ENCODE results near the gene GPR137B.

The GPR137B gene

DNA sequence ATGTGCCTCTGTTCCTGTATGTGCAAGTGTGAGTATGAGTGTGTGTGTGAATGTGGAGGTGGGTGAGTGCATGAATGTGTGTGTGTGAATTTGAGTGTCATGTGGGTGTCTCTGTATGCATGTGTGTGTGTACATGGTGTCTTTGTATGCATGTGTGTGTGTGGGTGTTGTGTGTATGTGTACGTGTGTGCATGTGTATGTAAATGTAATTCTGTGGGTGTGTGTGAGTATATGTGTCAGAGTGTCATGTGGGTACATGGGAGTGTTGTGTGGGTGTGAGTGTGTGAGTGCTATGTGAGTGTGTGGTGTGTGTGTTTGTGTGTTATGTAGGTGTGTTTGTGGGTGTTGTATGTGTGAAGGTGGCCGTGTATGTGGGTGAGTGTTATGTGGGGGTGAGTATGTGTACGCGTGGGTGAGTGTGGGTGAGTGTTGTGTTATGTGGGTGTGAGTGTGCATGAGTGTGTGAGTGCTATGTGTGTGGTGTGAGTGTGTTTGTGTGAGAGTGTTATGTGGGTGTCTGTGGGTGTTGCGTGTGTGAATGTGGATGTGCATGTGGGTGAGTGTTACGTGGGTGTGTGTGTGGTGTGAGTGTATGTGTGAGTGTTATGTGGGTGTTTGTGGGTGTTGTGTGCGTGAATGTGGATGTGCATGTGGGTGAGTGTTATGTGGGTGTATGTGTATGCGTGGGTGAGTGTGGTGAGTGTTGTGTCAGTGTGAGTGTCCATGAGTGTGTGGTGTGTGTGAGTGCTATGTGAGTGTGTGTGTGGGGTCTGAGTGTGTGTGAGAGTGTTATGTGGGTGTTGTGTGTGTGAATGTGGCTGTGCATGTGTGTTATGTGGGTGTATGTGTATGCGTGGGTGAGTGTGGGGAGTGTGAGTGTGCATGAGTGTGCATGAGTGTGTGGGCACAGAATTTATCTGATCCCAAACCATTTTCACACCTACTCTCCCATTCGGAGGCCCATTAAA lies 40.8 kb upstream of the GPR137B start:
- Histone ChIP-seq H3K4me3 (no peak overlapping the region), H3K9me3 (replicated peaks in 1 of 11) (peaks cover 6 to 9% (median 8%) of the 10 kb centered on the region in 11 experiments; a peak in 21 of 22 replicates), H3K36me3 (no peaks in the 10 kb centered on the region), H3K4me2 (no peak overlapping the region), H3K27me3 (no peaks in the 10 kb centered on the region), H4K20me1 (no peaks in the 10 kb centered on the region), H3K27ac (no peak overlapping the region), H3K9ac (no peak overlapping the region), H3K4me1 (peaks cover 0 to 12% (median 0%) of the 10 kb centered on the region in 10 experiments; a peak in 5 of 20 replicates)
- TF ChIP-seq Cebpa-rat (IDR thresholded peaks at IDR 0.05), result no peak

- Histone ChIP-seq H3K9ac (no peak overlapping the region), H3K27ac (0 out of 22 replicates have a peak overlapping the region, but pooled peaks of 1 of the 11 experiments have one; percentile 11), H3K9me3 (replicated peaks in 1 of 11) (no peaks in the 10 kb centered on the region), H3K4me3 (no peak overlapping the region), H3K27me3 (no peaks in the 10 kb centered on the region), H4K20me1 (no peaks in the 10 kb centered on the region), H3K4me1 (peaks cover 0 to 5% (median 0%) of the 10 kb centered on the region in 10 experiments; a peak in 6 of 20 replicates), H3K36me3 (no peaks in the 10 kb centered on the region), H3K4me2 (no peak overlapping the region)
- TF ChIP-seq Cebpa-rat (IDR thresholded peaks at IDR 0.05), result no peak
These were observed 39.7 kb upstream of the GPR137B start for GRCh38 chr1:236102611-236103010.

- H3K27ac ChIP-seq, result 0 out of 22 replicates have a peak overlapping the region, but pooled peaks of 1 of the 11 experiments have one; percentile 11
- no peak overlapping the region for H3K4me2 ChIP-seq
- no peak overlapping the region for H3K4me3 ChIP-seq
- no peaks in the 10 kb centered on the region for H3K36me3 ChIP-seq
- no peak overlapping the region for H3K9ac ChIP-seq
- H3K27me3 ChIP-seq, result no peaks in the 10 kb centered on the region
- no peaks in the 10 kb centered on the region for H3K9me3 ChIP-seq (replicated peaks in 1 of 11)
- H3K4me1 ChIP-seq, result peaks cover 0 to 5% (median 0%) of the 10 kb centered on the region in 10 experiments; a peak in 3 of 20 replicates
- H4K20me1 ChIP-seq, result no peaks in the 10 kb centered on the region
- no peak for TF ChIP-seq Cebpa-rat (IDR thresholded peaks at IDR 0.05)
These were observed 39.3 kb upstream of the GPR137B start for GRCh38 chr1:236103059-236103458.

DNA sequence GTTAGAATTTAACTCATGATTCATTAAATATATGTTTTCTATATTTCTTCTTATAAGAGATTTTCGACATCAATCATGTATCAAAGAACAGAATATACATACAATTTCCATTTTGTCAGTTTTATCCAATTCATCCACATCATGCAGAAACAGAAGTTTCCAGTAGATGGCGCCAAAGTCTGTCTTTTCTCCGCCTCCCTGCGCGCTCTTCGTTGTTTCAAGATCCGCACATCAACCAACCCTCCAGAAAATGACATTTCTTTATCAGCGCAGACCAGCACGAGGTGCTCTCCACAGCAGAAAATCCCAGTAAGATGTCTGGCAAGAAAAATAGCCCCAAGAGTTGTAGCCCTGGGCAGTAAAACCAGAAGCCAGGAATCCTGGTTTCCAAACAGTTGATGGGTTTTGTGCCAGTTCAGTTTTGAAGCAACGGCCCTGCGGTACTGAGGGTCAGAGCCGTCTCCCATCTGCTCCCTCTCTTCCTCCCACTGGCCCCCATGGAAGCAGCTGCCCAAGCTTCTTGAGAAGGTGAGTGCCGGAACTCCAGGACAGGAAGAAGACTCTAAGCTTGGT lies 38.6 kb upstream of the GPR137B start:
- Histone ChIP-seq H3K27me3 (no peaks in the 10 kb centered on the region), H3K36me3 (no peaks in the 10 kb centered on the region), H3K9me3 (replicated peaks in 1 of 11) (no peaks in the 10 kb centered on the region), H3K9ac (no peak overlapping the region), H3K4me2 (peak overlapping the region in 1 of 11 experiments; percentile 10; a peak in 1 of 22 replicates), H3K27ac (no peak overlapping the region), H3K4me3 (no peak overlapping the region), H4K20me1 (no peaks in the 10 kb centered on the region), H3K4me1 (peaks cover 0 to 7% (median 0%) of the 10 kb centered on the region in 10 experiments; a peak in 1 of 20 replicates)
- no peak for TF ChIP-seq Cebpa-rat (IDR thresholded peaks at IDR 0.05)

DNA sequence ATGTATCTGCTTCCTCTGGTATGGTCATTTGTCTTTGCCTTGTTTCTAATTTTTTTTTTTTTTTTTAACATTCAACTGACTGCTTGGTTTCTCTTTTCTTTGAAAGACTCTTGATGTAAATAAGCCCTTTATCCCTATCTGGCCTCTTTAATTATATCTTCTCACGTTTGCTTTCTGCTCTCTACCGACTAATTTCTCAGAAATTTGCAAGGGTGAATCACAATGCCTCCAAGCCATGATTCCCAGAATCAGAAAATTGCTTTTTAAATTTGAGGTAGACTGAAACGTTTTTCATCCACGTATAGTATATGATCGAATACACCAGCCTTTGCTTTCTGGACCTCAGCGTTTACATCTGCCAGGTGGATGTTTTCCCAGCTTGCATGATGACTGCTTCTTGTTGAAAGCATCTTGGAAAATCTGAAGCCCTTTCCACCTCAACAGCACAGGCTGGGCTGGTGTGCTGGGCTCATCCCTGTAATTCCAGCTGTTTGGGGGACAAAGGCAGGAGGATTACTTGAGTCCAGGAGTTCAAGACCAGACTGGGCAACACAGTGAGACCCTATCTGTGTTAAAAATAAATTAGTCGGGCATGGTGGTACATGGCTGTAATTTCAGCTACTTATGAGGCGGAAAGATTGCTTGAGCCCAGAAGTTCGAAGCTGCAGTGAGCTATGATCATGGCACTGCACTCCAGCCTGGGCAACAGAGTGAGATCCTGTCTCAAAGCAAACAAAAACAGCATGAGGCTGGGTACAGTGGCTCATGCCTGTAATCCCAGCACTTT lies 35.0 kb upstream of the GPR137B start:
- no peak for TF ChIP-seq Cebpa-rat (IDR thresholded peaks at IDR 0.05)
- Histone ChIP-seq H3K4me2 (no peak overlapping the region), H4K20me1 (no peaks in the 10 kb centered on the region), H3K27me3 (no peaks in the 10 kb centered on the region), H3K4me1 (peaks cover 0 to 12% (median 0%) of the 10 kb centered on the region in 10 experiments; a peak in 4 of 20 replicates), H3K27ac (no peak overlapping the region), H3K4me3 (no peak overlapping the region), H3K9me3 (replicated peaks in 1 of 11) (no peaks in the 10 kb centered on the region), H3K36me3 (no peaks in the 10 kb centered on the region), H3K9ac (no peak overlapping the region)

GRCh38 chr1:236108027-236108648 lies 34.2 kb upstream of the GPR137B start:
- Histone ChIP-seq H3K4me3 (no peak overlapping the region), H3K27ac (no peak overlapping the region), H3K36me3 (no peaks in the 10 kb centered on the region), H3K27me3 (no peaks in the 10 kb centered on the region), H3K9me3 (replicated peaks in 1 of 11) (no peaks in the 10 kb centered on the region), H3K4me1 (peaks cover 0 to 14% (median 0%) of the 10 kb centered on the region in 10 experiments; a peak in 4 of 20 replicates), H4K20me1 (no peaks in the 10 kb centered on the region), H3K9ac (no peak overlapping the region), H3K4me2 (no peak overlapping the region)
- TF ChIP-seq Cebpa-rat (IDR thresholded peaks at IDR 0.05), result peak in 4 of 11 experiments; percentile 23 to 66 (median 47); a peak in 4 of 22 replicates

DNA sequence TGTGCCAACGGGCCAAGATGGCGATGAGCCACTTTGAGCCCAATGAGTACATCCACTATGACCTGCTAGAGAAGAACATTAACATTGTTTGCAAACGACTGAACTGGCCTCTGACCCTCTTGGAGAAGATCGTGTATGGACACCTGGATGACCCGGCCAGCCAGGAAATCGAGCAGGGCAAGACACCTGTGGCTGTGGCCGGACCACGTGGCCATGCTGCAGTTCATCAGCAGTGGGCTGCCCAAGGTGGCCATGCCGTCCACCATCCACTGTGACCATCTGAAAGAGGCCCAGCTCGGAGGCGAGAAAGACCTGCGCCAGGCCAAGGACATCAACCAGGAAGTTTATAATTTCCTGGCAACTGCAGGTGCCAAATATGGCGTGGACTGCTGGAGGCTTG lies 32.2 kb upstream of the GPR137B start:
- Histone ChIP-seq H3K27ac (no peak overlapping the region), H3K4me1 (peaks cover 0 to 14% (median 0%) of the 10 kb centered on the region in 10 experiments; a peak in 4 of 20 replicates), H3K9me3 (replicated peaks in 1 of 11) (no peaks in the 10 kb centered on the region), H3K36me3 (no peaks in the 10 kb centered on the region), H3K9ac (no peak overlapping the region), H3K4me2 (no peak overlapping the region), H4K20me1 (no peaks in the 10 kb centered on the region), H3K27me3 (no peaks in the 10 kb centered on the region), H3K4me3 (no peak overlapping the region)
- no peak for TF ChIP-seq Cebpa-rat (IDR thresholded peaks at IDR 0.05)

DNA sequence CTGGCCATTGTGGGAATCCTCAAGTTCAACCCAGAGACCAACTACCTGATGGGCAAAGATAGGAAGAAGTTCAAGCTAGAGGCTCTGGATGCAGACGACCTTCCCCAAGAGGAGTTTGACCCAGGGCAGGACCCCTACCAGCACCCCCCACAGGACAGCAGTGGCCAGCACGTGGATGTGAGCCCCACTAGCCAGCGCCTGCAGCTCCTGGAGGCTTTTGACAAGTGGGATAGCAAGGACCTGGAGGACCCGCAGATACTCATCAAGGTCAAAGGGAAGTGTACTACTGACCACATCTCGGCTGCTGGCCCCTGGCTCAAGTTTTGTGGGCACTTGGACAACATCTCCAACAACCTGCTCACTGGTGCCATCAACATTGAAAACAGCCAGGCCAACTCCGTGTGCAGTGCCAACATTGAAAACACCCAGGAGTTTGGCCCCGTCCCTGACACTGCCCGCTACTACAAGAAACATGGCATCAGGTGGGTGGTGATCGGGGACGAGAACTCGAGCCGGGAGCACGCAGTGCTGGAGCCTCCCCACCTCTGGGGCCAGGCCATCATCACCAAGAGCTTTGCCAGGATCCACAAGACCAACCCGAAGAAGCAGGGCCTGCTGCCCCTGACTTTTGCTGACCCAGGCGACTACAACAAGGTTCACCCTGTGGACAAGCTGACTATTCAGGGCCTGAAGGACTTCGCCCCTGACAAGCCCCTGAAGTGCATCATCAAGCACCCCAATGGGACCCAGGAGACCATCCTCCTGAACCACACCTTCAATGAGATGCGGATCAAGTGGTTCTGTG lies 30.6 kb upstream of the GPR137B start:
- H3K4me1 ChIP-seq, result peaks cover 0 to 14% (median 0%) of the 10 kb centered on the region in 10 experiments; a peak in 4 of 20 replicates
- no peaks in the 10 kb centered on the region for H3K9me3 ChIP-seq (replicated peaks in 1 of 11)
- TF ChIP-seq Cebpa-rat (IDR thresholded peaks at IDR 0.05), result no peak
- H4K20me1 ChIP-seq, result no peaks in the 10 kb centered on the region
- H3K4me2 ChIP-seq, result peak overlapping the region in 5 of 11 experiments; percentile 11 to 30 (median 18); a peak in 3 of 22 replicates
- H3K27me3 ChIP-seq, result no peaks in the 10 kb centered on the region
- H3K9ac ChIP-seq, result no peak overlapping the region
- H3K4me3 ChIP-seq, result no peak overlapping the region
- no peak overlapping the region for H3K27ac ChIP-seq
- H3K36me3 ChIP-seq, result no peaks in the 10 kb centered on the region

Data from BLaER1 treated with 17β-estradiol and CSF1 and Interleukin-3, amounts not matched to agents 10 nM and 100 nM (cell line).